Lower lobe of right lung (tissue), 2 donors: ENCODE data around the gene KCNN1. TPM values are rescaled to one million over a fixed set of nuclear protein-coding genes. Genes with fewer than 3 reads are reported as not detected.

Experiments
- ATAC-seq, 2 donors: fragments of 200-7000 bp; cut with Tn5 transposase; one replicate each; pipeline ENCODE4 v1.9.1; 2020 to 2022; ENCODE audit warnings: mild to moderate bottlenecking in 2 of 2, moderate library complexity in 2 of 2
- DNase-seq: peaks from one replicate; pipeline ENCODE4 v3.0.0-alpha.2; 2020
- H3K27ac ChIP-seq: fragments of 200-600 bp; one replicate; pipeline ENCODE4 v1.8.0; 2022
- H3K27me3 ChIP-seq: fragments of 200-600 bp; one replicate; pipeline ENCODE4 v1.8.0; 2022; ENCODE audit warnings: low read depth
- H3K36me3 ChIP-seq: fragments of 200-600 bp; one replicate; pipeline ENCODE4 v1.8.0; 2022; ENCODE audit warnings: mild to moderate bottlenecking
- H3K4me1 ChIP-seq: fragments of 200-600 bp; one replicate; pipeline ENCODE4 v1.8.0; 2022
- H3K4me3 ChIP-seq: fragments of 200-600 bp; one replicate; pipeline ENCODE4 v1.8.0; 2022; ENCODE audit warnings: mild to moderate bottlenecking
- H3K9me3 ChIP-seq: fragments of 200-600 bp; one replicate; pipeline ENCODE4 v1.8.0; 2022
- intact Hi-C: fragments of 100-400 bp; cut with DNase I; formaldehyde crosslinking; loops from one replicate; pipeline ENCODE4 v1.11.0; 2022
- total RNA-seq: library from RNA; stranded (reverse); fragmentation: NEBNext Ultra II Directional; extraction: Animal tissue kit (Norgen Biotek cat#: 25700); gene quantifications from one replicate; pipeline ENCODE4 v1.2.1, GENCODE V29; 2021
- TF ChIP-seq, protein P1 (sequence below): fragments of 200-600 bp; IDR thresholded peaks from one replicate; pipeline ENCODE4 v1.8.0; 2022; ENCODE audit warnings: antibody characterized with exemption, mild to moderate bottlenecking
- donor health status: DM: no; HTN: yes; CAD: no; lungs with severe emphysema.

Gene KCNN1
- total RNA-seq, 1 donor from 2014 or later = not detected

DNA sequence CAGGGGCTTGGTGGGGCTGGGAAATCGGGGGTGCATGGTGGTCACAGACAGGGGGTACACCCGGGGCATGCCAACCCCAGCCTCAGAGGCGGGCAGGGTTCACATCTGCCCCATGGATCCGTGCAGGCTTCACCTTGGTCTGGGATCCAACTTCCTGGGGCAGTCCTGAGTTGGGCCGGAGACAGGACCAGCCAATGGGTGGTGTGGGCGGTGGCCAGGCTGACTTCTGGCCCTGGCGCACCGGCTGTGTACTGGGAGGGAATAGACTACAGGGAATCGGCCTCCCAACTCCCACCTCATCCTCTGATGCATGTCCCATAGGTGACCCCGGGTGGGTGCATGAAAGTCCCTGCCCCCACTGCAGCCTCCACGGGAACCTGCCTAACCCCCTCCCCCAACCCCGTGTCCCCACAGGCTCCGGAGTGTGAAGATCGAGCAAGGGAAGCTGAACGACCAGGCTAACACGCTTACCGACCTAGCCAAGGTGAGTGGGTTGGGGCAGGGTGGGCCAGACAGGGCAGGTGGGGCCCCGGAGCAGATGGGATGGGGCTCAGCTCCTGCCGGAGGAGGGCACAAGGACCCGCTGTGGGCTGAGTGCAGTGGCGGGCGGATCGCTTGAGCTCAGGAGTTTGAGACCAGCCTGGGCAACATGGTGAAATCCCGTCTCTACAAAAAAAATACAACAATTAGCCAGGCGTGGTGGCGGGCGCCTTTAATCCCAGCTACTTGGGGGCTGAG is 26.3 kb downstream of the KCNN1 start:
- DNase-seq (no peak), ATAC-seq (no peak)
- Histone ChIP-seq H3K4me3 (no peak overlapping the region), H3K27ac (no peak overlapping the region), H3K27me3 (no peaks in the 10 kb centered on the region), H3K4me1 (peaks cover 3% of the 10 kb centered on the region), H3K9me3 (no peaks in the 10 kb centered on the region), H3K36me3 (no peaks in the 10 kb centered on the region)
- TF ChIP-seq, protein P1, sequence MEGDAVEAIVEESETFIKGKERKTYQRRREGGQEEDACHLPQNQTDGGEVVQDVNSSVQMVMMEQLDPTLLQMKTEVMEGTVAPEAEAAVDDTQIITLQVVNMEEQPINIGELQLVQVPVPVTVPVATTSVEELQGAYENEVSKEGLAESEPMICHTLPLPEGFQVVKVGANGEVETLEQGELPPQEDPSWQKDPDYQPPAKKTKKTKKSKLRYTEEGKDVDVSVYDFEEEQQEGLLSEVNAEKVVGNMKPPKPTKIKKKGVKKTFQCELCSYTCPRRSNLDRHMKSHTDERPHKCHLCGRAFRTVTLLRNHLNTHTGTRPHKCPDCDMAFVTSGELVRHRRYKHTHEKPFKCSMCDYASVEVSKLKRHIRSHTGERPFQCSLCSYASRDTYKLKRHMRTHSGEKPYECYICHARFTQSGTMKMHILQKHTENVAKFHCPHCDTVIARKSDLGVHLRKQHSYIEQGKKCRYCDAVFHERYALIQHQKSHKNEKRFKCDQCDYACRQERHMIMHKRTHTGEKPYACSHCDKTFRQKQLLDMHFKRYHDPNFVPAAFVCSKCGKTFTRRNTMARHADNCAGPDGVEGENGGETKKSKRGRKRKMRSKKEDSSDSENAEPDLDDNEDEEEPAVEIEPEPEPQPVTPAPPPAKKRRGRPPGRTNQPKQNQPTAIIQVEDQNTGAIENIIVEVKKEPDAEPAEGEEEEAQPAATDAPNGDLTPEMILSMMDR = no peak
- intact Hi-C loops = no loop called here

DNA sequence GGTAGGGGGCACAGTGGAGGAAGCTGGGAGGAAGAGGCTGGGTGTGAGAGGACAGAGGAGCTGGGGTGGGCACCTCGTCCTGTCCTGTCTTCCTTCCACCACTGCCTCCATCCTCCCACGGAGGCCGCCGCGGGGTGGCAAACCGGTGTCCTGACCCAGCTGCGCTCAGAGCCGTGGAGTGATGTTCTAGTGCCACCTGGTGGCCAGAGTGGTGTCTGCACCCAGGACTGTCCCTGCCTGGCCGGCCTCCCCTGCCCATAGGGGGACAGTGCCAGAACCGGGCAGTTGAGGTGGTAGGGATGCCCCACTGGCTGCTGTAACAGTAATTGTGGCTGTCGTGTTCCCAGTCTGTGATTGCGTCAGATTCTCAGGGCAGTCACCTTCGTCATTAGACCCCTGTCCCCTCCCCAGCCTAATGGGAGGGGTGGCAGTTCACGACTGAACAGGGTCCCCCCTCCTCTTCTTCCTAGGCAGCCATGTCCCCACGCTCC is 30.0 kb downstream of the KCNN1 start:
- Histone ChIP-seq H3K9me3 (no peaks in the 10 kb centered on the region), H3K4me1 (peaks cover 20% of the 10 kb centered on the region), H3K27ac (no peak overlapping the region), H3K27me3 (no peaks in the 10 kb centered on the region), H3K36me3 (no peaks in the 10 kb centered on the region), H3K4me3 (no peak overlapping the region)
- intact Hi-C loops = loop anchor here (5.0 kb wide), 1 partner anchor 55 kb away; no protein-coding TSS in a partner anchor
- TF ChIP-seq, protein P1 = peak; percentile 99
- DNase-seq (peak; percentile 89), ATAC-seq (peak; percentile 77 to 87)

DNA sequence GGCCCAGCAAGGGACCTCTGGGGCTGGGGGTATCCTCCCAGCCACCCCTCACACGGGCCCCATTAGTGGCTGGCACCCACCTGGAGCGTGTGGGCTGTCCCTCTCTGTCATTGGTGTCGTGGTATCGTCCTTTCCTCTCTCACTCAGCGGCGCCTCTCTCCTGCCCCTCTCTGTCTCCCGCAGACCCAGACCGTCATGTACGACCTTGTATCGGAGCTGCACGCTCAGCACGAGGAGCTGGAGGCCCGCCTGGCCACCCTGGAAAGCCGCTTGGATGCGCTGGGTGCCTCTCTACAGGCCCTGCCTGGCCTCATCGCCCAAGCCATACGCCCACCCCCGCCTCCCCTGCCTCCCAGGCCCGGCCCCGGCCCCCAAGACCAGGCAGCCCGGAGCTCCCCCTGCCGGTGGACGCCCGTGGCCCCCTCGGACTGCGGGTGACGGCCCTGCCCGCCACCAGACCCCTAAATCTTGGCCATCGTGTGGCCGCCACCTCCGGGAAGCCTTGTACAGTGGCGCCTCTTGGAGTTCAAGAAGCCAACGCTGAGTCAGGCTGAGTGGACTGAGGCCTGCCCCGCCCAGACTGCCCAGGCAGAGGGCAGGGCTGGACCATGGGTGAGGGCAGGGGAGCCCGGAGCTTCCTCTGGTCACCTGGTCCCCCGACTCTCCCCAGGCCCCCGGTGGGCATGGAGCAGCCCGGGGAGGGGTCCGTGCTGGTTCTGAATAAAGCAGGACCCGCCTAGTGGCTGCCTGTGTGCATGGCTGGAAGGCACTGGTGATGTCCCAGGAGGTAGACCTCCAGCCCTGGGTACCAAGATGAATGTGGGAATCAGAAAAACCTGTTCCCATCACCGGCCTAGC is 31.3 kb downstream of the KCNN1 start:
- Histone ChIP-seq H3K36me3 (peaks cover 3% of the 10 kb centered on the region), H3K27ac (peak overlapping the region; percentile 18), H3K4me1 (peaks cover 29% of the 10 kb centered on the region), H3K4me3 (no peak overlapping the region), H3K9me3 (no peaks in the 10 kb centered on the region), H3K27me3 (no peaks in the 10 kb centered on the region)
- DNase-seq (no peak), ATAC-seq (no peak)
- TF ChIP-seq, protein P1 = peak; percentile 14
- intact Hi-C loops = loop anchor here (5.0 kb wide), 1 partner anchor 56 kb away; no protein-coding TSS in a partner anchor

DNA sequence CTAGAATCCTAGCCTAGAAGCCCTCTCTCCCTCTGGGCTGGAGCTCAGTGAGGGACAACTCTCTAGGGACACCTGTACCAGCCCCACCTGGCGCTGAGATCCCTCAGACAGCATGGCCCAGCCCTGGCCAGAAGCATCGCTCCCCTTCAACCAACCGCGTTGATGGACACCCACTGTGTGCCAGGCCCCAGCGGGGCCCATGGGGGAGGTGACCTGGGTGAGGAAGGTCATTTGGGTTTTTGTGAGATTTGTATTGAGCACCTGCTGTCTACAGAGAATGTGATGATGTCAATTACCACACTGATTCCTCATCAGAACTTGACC is 31.9 kb downstream of the KCNN1 start:
- DNase-seq (no peak), ATAC-seq (no peak)
- Histone ChIP-seq H3K36me3 (peaks cover 5% of the 10 kb centered on the region), H3K27me3 (no peaks in the 10 kb centered on the region), H3K4me3 (no peak overlapping the region), H3K4me1 (peaks cover 32% of the 10 kb centered on the region), H3K27ac (peak overlapping the region; percentile 18), H3K9me3 (no peaks in the 10 kb centered on the region)
- intact Hi-C loops = loop anchor here (5.0 kb wide), 1 partner anchor 56 kb away; no protein-coding TSS in a partner anchor
- TF ChIP-seq, protein P1 = no peak

DNA sequence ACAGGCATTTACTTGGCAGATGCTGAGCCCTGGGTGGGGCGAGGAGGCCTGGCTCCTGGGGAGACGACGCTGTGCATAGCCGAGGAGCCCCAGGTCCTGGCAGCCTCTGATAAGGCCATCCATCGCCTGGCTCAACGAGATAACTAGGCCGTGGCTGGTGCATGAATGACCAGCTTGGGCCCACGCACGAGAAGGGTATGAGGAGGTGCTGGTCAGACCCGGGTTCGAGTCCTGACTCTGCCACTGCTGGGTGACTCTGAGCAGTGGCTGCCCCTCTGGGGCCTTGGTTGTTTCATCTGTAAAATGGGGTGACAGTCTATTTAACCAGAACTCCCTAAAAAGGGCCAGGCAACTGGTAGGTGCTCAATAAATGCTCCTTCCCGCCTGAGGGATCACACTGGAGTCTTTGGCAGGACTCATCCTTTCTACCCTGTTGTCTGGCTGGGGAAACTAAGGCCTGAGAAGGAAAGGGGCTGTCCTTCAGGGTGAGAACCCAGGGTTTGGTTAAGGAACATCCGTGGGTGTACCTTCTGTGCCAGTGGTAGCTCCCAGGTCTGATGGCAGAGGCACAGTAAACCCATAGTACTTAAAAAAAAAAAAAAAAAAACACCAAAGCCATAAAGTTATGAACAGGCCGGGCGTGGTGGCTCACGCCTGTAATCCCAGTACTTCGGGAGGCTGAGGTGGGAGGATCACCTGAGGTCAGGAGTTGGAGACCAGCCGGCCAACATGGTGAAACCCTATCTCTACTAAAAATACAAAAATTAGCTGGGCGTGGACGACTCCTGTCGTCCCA is 33.0 kb downstream of the KCNN1 start:
- ATAC-seq = no peak
- H3K27ac ChIP-seq = peak overlapping the region; percentile 91
- intact Hi-C loops = loop anchor here (5.0 kb wide), 1 partner anchor 58 kb away; no protein-coding TSS in a partner anchor
- H3K9me3 ChIP-seq = no peaks in the 10 kb centered on the region
- H3K4me3 ChIP-seq = no peak overlapping the region
- peaks cover 5% of the 10 kb centered on the region for H3K36me3 ChIP-seq
- peaks cover 35% of the 10 kb centered on the region for H3K4me1 ChIP-seq
- no peaks in the 10 kb centered on the region for H3K27me3 ChIP-seq
- no peak for DNase-seq
- TF ChIP-seq, protein P1 = no peak
